GM19239 (cell line): ENCODE measurements around the gene YDJC.
"Not testable (repeated sequence)": the region's sequence is repeated elsewhere in the genome, so short reads cannot be mapped to it uniquely, and the experiment has no call there.

Experiments used
- DNase-seq: peaks from one replicate; pipeline ENCODE4 v3.0.0; 2011; ENCODE audit warnings: low spot score; ENCODE audit not compliant: insufficient read length
- FAIRE-seq: peaks from 2 replicates; lab custom pipeline; 2011; peaks lifted over from hg19 to GRCh38; lab: Jason Lieb, UNC

Gene YDJC

DNA sequence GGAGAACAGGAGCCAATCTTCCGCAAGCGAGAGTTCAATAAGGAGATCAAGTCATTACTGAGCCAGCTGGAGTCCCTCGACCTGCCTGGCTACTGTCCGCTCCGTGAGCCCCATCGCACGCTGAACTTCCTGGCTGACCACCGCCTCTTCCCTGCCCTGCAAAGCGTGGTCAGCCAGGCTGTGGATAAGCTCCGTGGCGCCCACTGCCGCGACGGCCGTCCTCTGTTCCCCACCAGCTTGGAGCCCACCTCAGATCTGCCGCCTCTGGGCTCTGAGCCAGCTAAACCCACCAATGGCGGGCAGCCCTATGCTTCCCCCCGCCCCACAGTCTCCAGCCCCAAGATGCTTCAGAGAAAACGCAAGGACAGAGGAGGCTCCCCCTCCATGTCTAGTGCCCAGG lies 5.0 kb upstream of the YDJC start:
- FAIRE-seq (no peak), DNase-seq (no peak)

DNA sequence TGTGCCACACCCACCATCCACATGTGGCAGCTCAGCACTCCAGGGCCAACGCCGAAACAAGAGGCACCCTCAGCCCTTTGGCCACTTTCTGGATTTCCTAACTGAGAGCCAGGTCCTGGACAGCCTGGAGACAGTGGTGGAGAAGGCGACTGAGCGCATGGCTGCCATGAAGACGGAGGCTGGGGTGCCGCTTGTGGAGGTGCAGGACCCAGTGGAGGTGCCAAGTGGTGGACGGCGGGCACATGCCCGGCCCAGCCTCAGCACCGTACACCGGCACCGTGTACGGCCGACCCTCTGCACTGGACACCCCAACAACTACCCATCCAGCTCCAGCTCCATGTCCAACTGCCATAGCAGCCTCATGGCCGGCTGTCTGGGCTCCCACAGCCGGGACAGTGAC lies 4.3 kb upstream of the YDJC start:
- DNase-seq, result no peak

DNA sequence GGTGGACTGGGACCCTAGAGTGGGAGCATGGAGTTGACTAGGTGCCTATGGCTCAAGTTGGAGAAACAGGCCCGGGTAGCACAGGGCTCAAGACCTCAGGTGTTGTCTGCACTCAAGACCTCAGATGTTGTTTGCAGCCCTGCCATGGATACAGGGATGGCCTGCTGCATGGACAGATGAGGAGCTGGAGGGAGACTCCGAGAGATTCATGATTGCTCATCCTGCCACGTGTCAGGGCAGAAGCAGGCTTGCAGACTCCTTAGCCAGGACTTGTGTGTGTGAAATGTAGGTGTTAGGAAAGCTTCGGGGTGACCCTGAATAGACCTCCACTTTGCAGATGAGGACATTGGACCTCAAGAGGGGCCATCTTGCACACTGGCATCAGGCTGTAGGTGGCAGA lies 3.7 kb upstream of the YDJC start:
- FAIRE-seq, result no peak
- DNase-seq, result no peak

More for the DNA sequence above, 4.3 kb upstream of the YDJC start:
- FAIRE-seq, result no peak

DNA sequence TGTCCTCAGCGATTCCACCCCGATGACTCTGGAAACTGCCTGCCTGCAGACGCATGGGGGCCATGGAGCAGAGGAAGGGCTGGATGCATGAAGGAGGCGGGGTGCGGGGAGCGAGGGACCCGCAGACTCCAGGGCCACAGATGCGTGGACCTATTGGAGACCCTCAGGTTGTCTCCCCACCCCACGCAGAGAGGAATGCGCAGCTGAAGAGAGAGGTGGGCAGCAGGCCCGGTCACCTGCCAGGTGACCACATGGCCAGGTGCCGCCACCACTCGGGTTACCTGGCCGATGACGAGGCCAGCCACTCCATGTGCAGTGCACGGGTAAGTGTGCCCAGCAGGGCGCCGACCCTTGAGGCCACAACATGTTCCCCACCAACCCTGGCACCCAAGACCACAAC lies 3.1 kb upstream of the YDJC start:
- FAIRE-seq, result no peak
- DNase-seq, result no peak

DNA sequence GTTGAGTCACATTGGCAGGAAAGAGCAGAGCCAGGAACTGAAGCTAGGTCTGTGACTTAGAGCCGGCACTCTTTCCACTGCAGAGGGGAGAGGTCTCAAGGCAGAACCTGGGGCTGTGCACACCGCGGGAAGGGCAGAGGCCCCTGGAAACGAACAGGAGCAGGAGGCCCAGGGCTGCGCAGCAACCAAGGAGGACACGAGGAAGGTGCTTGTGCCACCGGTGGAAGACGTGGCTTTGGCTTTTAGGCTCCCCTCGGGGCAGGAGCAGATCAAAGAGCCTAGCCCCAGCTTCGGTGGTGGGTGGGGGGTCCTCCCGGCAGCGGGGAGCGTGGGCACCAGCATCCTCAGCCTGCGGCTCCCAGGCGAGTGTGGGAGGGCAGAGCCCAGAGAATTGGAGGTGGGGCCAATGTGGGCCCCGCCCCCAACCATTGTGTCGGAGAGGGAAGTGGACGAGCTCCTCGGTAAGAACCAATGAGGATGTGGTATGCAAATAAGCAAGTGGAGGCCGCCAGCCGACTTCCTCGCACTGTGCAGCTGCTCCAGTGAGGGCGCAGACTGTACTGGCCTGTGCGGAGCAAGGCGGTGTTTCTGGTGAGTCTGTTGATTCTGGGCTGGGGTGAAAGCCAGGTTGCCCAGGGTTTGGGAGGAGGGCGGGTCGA lies 2.5 kb upstream of the YDJC start, which contains the start of gene CCDC116:
TSS of gene CCDC116 (plus strand) at position 524 of the 659 bp plus-strand sequence. CDS start 422 bp downstream, outside the sequence.
- FAIRE-seq (no peak), DNase-seq (no peak)

DNA sequence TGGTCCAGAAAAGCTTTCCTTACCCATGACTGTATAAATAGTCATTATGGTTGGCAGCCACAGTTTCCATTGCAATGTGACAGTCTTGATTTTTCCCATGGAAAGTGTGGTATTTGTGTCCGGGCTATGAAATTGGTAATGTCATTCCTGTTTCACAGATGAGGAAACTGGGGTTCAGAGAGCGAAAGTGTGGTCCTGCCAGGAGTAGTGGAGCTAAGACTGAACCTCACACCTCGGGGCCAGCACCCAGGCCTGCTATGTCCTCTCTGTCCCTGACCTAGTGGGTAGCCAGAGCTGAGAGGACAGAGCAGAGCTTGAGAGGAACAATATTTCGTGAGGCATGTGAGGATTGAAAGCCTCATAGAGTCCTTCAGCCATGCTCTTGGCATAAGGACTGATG lies 1.2 kb upstream of the YDJC start:
- FAIRE-seq (no peak), DNase-seq (no peak)

DNA sequence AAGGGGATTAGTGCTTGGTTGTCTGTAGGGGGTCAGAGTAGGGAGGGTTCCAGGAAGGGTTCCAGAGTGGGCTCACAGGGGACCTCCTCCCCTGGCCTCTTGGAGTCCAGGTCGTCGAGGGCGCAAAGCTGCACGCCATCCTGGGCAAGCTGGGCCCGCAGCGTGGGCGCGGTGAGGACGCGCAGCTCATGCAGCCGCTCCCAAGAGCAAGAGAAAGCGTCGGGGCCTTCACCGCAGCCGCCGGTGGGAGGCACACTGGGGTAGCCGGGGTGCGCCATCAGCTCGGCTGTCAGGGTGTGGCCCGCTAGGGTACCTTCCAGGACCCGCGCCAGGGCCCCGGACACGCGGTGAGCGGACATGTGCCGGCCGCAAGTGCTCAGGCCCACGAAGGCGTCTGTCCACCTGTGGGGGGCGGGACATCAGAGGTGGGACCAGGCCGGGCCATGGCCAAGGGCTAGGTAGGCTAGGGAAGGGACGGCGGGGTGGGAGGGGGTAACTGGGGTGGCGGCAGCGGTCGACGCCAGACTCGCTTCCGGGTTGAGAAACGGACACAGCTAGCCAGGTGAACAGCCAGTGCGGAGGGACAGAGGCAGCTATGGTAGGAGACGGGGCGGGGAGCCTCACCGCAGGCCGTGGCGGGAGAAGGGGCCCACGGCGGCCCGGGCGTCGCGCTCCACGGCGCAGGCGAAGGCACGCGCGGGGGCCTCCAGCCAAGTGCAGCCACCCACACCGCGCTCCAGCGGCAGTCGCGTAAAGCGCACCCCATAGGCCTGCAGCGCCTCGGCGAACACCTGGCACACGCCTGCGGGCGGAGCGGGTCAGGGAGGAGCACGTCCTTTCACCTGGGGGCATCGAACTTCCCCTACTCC lies 1.2 kb downstream of the YDJC start:
- DNase-seq (no peak), FAIRE-seq (no peak)

DNA sequence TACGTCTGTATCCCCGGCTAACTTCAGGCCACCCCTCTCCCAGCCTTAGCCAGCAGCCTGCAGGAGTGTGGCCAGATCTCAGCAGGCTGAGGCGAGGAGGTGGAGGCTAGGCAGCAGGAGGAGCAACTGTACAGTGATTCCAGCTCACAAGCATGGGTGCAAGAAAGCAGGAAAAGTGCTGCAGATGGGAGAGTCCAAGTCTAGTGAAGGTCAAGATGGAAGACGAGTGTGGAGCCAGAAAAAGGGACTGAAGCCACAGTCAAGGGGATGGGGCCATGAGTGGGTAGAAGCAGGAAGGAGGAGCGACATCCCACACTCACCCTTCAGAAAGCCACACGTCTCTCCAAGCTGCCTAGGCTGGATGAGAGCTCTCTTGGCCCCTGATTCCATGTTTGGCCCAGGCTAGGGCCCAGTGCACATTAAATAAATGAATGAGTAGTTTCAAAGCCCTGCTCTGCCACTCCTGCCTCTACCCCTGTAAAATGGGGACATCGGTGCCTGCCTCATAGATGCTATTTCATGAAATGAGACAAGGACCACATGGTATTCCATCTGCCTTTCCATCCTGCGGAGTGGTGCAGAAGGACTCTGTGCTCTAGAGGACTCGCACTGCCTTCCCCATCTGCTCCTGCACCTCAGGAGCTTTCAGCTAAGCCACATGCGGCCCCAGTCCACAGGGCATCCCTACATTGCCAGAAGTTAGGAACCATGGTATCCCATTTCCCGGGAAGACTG lies 2.9 kb downstream of the YDJC start:
- FAIRE-seq (no peak), DNase-seq (no peak)

DNA sequence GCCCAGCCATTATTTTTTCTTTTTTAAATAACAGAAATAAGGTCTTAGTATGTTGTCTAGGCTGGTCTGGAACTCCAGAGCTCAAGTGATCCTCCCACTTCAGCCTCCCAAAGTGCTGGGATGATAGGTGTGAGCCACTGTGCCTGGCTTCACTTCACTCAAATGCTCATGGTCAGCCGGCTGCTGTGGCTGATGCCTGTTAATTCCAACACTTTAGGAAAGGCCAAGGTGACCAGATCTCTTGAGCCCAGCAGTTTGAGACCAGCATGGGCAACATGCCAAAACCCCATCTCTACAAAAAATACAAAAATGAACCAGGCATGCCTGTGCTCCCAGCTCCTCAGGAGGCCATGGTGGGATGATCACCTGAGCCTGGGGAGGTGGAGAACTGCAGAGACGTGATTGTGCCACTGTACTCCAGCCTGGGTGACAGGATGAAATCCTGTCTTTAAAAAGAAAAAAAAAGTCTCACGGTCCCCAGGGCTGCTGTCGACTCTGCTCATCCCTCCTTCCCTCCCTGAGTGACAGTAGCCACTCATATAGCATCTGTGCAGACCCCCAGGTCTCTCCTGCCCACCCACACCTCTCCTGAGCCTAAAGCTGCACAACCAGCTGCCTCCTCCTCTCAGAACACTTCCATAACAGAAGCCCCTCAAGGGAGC lies 3.6 kb downstream of the YDJC start:
- no peak for DNase-seq
- no peak for FAIRE-seq

DNA sequence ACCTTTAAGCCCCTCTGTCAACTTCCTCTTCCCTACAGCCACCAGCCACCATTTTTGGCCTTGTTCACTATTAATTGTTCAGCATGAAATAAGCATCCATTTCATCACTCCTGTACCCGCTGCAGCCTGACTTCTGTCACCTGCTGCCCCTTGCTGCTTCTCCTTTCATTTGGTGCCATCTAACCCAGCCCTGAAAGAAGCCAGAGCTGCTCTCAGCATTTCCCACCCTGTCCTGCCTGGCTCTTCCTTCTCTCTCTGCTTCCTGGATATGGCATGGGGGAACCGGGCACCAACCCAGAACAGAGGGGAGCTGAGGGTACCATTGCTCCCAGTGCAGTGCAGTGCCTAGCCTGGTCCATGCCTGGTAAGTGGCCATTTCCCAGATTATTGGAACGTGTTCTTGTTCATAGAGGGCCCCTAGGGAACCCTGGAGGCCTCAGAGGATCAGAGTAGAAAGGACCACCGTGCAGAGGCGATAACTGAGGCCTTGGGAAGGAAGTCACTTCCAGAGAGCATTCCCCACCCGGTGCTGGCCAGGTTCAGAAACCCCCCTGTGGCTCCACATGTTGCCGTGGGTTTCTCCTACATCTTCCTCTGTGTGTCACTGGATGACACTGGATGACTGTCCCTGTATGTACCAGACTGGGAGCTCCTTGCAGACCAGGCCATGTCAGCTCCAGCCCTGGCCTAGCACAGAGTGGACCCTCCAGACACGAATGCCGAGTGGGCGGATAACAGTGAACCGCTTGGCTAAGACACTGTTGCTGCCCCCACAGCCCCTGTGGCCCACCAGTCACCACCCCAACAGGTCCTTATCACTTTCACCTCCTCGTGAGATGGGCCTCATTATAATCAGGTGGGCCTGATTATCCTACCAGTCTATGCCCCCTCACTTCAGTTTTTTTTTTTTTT lies 4.7 kb downstream of the YDJC start:
- FAIRE-seq, result no peak
- no peak for DNase-seq

DNA sequence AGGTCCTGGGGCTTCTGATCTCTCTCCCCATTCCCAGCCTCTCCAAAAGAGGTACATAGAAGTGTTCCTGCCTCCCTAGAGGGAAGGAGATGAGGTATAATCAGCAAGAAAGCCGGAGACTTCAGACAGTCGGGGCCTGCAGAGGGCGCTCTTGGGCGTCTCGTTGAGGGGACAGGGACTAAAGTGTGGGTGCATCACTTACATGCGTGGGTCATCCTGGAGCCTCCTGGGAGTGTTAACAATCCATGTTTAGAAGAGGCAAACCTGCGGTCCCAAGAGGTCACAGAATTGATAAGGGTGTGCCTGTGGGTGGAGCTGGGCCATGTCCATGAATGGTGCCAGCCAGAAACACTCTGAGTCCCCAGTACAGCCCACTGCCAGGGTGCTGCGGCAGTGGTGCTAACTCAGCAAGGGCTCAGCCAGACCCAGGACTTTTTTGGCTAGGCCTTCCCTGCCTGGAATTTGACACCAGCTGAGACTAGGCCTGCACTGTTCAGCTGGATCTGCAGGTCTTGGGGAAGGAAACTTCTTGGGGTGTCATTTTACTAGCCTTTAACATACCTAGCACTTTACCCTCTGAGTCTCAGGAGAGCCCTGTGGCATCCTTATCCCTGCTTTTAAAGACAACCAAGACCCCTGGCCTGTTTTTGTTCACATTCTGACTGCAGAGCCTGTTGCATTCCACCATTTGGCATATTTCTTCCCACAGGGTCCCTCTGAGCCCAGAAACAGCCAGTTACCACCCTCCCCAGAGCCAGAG lies 5.5 kb downstream of the YDJC start:
- no peak for FAIRE-seq
- DNase-seq, result no peak

DNA sequence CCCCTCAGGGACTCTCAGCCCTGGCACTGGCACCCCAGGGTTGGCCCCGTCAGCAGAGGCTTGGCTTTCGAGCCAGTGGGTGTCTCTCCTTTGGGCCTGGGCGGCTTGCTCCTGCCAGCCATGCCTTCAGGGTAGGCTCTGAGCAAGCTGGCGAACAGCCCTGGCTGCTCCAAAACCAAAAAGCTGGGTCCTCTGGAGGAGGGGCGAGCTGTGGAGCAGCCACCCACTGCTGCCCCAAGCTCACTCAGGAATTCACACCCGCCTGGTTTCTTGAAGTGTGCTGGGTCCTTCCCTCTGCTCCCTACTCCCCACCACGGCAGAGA lies 6.2 kb downstream of the YDJC start:
- DNase-seq, result no peak

DNA sequence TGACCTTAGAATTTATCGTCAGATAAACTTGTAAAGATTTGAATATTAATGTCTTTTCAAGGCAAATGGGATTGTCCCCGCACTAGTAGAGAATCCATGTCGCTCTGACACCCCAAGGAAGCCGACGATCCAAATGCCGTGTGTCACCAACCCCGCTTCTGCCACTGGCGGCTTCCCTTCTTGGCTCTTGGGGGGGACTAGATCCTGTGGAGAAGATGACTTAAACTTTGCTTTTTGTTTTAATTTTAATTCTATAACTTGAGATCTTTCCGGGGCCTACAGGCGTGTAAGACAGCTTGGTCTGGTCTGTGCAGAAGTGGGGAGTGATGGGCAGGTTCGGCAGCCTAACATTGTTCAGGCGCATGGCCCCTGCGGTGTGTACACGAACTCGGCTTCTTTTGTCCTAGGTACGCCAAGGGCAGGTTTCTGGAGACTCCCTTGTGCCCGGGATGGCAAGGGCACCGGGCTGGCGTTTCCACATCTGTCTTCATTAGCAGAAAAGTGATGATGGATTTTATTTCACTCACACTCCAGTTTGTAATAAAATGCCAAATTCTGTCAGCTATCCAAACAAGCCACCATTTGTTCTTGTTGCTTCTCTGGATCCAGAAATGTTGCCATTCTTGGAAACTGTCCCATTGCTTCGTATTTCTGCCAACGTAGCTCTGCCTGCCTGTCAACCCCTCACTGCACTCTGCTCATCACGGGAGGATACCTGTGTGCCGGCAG lies 6.7 kb downstream of the YDJC start:
- DNase-seq (no peak), FAIRE-seq (no peak)

More for the DNA sequence above, 6.2 kb downstream of the YDJC start:
- FAIRE-seq, result no peak

DNA sequence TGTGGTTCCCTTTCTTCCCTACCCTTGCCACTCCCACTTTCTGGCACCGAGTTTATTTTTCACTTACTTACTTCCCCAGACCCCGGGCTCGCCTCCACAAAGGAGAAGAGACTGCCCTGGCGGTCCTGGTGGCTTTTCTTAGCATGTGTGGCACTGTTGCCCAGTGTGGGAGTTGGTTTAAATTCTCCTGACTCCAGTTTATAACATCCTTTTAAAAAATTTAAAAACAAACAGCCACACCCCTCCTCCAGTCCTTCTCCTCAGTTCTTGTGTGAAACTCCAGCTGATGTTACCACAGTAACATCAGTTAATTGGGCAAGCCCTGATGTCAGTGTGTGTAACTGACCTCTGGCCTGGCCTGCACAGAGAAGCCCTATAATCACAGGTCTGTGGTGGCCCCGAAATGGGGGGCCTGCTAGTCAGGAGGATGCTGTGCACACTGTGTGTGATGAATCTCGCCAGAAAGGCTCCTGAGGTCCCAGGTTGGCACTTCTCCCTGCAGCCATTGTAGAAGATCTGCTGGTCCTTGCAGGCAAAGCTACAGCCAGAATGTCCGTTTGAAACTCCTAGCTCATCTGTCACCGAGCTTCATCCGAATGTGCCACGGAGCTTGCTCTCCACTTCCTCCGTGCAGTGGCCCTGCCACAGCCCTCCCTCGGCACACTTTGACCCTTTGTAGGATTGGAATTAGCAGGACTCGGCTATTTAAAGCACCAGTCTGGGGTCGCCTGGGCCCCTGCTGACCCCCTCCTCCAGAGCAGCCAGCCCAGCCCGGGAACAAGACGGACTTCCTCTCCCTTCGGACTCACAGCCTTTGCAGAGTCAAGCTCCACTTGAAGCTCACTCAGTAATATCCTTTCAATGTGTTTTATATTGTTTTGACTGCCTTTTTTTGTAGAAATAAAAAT lies 7.6 kb downstream of the YDJC start:
- DNase-seq, result no peak
- no peak for FAIRE-seq

DNA sequence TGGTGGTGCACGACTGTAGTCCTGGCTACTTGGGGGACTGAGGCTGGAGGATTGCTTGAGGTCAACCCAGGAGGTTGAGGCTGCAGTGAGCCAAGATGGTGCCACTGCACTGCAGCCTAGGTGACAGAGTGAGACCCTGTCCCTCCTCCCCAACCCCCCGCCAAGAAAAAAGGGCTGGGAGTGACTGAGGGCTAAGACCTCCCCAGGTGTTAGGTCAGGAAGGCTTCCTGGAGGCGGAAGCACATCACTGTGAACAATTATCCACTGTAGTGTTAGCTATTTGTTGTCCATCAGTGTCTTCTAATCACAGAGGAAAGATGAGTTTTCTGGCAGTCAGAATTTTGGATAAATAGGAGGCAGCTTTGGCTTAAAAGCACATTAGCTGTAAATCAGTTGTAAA lies 8.8 kb downstream of the YDJC start:
- FAIRE-seq, result no peak
- DNase-seq, result no peak

DNA sequence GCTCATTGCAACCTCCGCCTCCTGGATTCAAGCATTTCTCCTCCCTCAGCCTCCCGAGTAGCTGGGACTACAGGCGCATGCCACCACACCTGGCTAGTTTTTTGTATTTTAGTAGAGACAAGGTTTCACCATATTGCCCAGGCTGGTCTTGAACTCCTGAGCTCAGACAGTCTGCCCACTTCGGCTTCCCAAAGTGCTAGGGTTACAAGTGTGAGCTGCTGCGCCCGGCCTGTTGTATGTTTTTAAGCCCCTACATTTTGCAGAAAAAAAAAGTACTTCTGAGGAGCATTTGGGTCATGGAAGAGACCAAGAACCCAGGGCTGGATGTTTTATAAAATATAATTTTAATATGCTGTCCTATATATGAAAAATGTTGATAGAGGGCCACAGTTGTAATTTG lies 12.5 kb downstream of the YDJC start:
- not testable (repeated sequence) for DNase-seq, FAIRE-seq

DNA sequence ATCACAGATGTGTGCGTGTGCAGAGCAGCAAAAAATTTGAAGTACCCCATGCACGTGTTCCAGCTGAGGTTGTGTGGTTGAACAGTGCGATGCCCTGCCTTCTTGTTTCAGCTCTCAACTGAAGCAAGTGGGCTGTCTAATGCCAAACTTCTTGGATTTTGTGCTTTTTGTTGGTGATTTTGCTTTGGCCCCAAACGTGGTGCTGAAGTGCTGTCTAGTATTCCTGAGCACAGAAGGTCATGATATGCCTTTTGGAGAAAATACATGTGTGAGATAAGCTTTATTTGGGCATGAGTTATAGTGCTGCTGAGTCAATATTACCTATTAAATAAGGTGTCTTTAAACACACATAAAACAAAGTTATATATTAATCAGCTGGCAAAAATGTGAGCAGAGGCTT lies 14.1 kb downstream of the YDJC start:
- FAIRE-seq, result no peak
- no peak for DNase-seq
